Esophagus muscularis mucosa (tissue), 3 donors: ENCODE data around the gene ATP11A.

ENCODE experiments used
- POLR2A ChIP-seq: fragments of 450-650 bp; IDR thresholded peaks from one replicate; pipeline ENCODE4 v1.6.1; 2017; ENCODE audit warnings: antibody characterized with exemption, moderate library complexity, mild to moderate bottlenecking, low read depth
- POLR2AphosphoS5 ChIP-seq, 2 donors: sonication (generic); formaldehyde crosslinking; IDR thresholded peaks; one replicate each; pipeline ENCODE4 v1.6.1; 2017; ENCODE audit warnings: antibody characterized with exemption in 2 of 2
- TF ChIP-seq, protein P1 (sequence below), 3 experiments: fragments of 200-600 bp in 2 of 3; fragments of 450-650 bp in 1 of 3; sonication (generic) in 2 of 3; IDR thresholded peaks; one replicate each; pipeline ENCODE4 v1.5.1; 2017 to 2019; ENCODE audit warnings: antibody characterized with exemption in 3 of 3, mild to moderate bottlenecking in 2 of 3, moderate library complexity in 1 of 3

DNA sequence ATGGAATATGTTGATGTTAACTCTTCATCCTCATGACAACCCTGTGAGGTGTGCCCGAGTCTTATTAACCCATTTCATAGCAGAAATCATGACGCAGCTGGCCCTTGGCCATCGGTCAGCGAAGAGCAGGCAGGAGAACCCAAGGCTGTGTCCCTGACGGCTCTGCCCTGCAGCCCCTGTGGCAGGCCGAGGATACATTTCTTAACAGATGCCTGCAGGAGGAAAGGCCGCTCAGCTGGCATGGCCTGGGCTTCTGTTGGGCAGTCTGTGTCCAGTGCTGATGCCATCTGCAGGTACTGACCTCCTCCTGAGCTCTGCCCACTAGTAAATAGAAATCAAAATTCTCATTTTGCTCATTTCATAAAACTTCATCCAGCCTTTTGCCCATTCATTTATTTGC, 243.8 kb downstream of the ATP11A start:
- TF ChIP-seq, protein P1, sequence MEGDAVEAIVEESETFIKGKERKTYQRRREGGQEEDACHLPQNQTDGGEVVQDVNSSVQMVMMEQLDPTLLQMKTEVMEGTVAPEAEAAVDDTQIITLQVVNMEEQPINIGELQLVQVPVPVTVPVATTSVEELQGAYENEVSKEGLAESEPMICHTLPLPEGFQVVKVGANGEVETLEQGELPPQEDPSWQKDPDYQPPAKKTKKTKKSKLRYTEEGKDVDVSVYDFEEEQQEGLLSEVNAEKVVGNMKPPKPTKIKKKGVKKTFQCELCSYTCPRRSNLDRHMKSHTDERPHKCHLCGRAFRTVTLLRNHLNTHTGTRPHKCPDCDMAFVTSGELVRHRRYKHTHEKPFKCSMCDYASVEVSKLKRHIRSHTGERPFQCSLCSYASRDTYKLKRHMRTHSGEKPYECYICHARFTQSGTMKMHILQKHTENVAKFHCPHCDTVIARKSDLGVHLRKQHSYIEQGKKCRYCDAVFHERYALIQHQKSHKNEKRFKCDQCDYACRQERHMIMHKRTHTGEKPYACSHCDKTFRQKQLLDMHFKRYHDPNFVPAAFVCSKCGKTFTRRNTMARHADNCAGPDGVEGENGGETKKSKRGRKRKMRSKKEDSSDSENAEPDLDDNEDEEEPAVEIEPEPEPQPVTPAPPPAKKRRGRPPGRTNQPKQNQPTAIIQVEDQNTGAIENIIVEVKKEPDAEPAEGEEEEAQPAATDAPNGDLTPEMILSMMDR (IDR thresholded peaks at IDR 0.05) = no peak
- no peak for TF ChIP-seq POLR2A
- no peak for TF ChIP-seq POLR2AphosphoS5 (IDR thresholded peaks at IDR 0.05)
